ENCODE measurements around the gene ABCA7. TPM values are rescaled to one million over a fixed set of nuclear protein-coding genes. Genes with fewer than 3 reads are reported as not detected.
A peak's percentile ranks its signal among the peaks of the same experiment; 100 is the strongest.

The ABCA7 gene
- total and polyA plus RNA-seq, 2 of the 13 experiments (the other 11 are each of a cell fraction or from before 2014, with no cell fraction given): 4.4 to 32.4 TPM

GRCh38 chr19:1094978-1095701 lies 55.2 kb downstream of the ABCA7 start, which contains the start of gene POLR2E (continued):
- TF ChIP-seq KLF15 (CRISPR knock-in tag; IDR thresholded peaks at IDR 0.05; ENCODE audit: borderline replicate concordance) (no peak), ZNF674 (CRISPR knock-in tag; IDR thresholded peaks at IDR 0.05; ENCODE audit: low read depth) (no peak), ZNF430 (CRISPR knock-in tag; IDR thresholded peaks at IDR 0.05) (no peak), CENPT (CRISPR knock-in tag; IDR thresholded peaks at IDR 0.05; ENCODE audit: low read depth) (no peak), KDM6A (CRISPR knock-in tag; IDR thresholded peaks at IDR 0.05; ENCODE audit: low read depth) (no peak)
- TF ChIP-seq, protein P1, sequence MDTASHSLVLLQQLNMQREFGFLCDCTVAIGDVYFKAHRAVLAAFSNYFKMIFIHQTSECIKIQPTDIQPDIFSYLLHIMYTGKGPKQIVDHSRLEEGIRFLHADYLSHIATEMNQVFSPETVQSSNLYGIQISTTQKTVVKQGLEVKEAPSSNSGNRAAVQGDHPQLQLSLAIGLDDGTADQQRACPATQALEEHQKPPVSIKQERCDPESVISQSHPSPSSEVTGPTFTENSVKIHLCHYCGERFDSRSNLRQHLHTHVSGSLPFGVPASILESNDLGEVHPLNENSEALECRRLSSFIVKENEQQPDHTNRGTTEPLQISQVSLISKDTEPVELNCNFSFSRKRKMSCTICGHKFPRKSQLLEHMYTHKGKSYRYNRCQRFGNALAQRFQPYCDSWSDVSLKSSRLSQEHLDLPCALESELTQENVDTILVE (CRISPR knock-in tag; IDR thresholded peaks at IDR 0.05): peak; percentile 93

DNA sequence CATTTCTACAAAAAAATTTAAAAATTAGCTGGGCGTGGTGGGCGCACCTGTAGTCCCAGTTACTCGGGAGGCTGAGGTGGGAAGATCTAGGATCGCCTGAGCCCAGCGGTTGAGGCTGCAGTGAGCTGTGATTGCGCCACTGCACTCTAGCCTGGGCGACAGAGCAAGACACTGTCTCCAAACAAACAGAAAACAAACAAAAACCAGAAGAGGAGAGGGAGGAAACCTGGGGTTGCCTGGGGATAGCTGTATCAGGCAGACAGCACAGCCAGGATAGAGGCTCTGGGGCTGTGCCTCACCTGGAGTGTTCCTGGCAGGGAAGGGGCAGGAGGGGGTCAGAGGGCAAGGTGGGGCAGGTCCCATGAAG lies 57.9 kb downstream of the ABCA7 start:
- ChIA-PET CTCF (ENCODE audit: low intra/inter-chr PET ratio, low total read pairs) (no interaction called here), POLR2A (interaction anchor here (0.6 to 2.4 kb wide), 23 partner anchors 8 to 176 kb away, joined by 3 to 13 read pairs (median 5); partner anchors contain the start of genes ARHGAP45, CIRBP, CNN2 and RNU6-2)
- H3K27ac ChIP-seq (ENCODE audit: extremely low read length, insufficient read depth, low read length): peak overlapping the region; percentile 100
- FAIRE-seq (no peak), DNase-seq (ENCODE audit: low spot score) (peak; percentile 89), ATAC-seq (peak; percentile 55)
- peak overlapping the region; percentile 88 for H3K9ac ChIP-seq (ENCODE audit: insufficient read depth, low read depth, low read length)
- H3K79me2 ChIP-seq (ENCODE audit: insufficient read depth, low read length): peaks cover 24% of the 10 kb centered on the region
- 0 out of 5 replicates have a peak, but pooled peaks cover 0 to 4% of the 10 kb centered on the region in 2 experiments for H3K36me3 ChIP-seq (replicated peaks in 1 of 2; ENCODE audit: control insufficient read depth in 1 of 2, insufficient read depth in 2 of 2, low read length in 2 of 2)
- in situ Hi-C loops (cut with HindIII; ENCODE audit: extremely low pct_ligation_motif_present, low pct_unique_long_range_greater_than_20kb): no loop called here
- no peaks in the 10 kb centered on the region; a peak in 1 of 5 replicates for H3K27me3 ChIP-seq (ENCODE audit: control insufficient read depth in 1 of 2, insufficient read depth in 2 of 2, low read length in 2 of 2)
- peaks cover 15% of the 10 kb centered on the region for H4K20me1 ChIP-seq (ENCODE audit: insufficient read depth, low read length)
- BruUV-seq (replicated peaks): no TSS peak
- no peaks in the 10 kb centered on the region for H3K9me3 ChIP-seq (ENCODE audit: low read length)
- intact Hi-C loops (cut with micrococcal nuclease; ENCODE audit: unreplicated experiment): loop anchor here (5.0 kb wide), 1 partner anchor 615 kb away; no protein-coding TSS in a partner anchor
- H3K4me2 ChIP-seq (ENCODE audit: low read depth, low read length): peak overlapping the region; percentile 75
- under 1% methylated on average over 7 of the region's 7 CpGs for WGBS (ENCODE audit: low lambda C conversion rate)
- no peak overlapping the region for H2AFZ ChIP-seq (ENCODE audit: low read length)
- peaks cover 79% of the 10 kb centered on the region for H3K4me1 ChIP-seq (ENCODE audit: insufficient read depth, low read length)
- H3K4me3 ChIP-seq (replicated peaks in 1 of 3; ENCODE audit: insufficient read depth in 1 of 3, low read depth in 2 of 3, low read length in 3 of 3): peak overlapping the region; percentile 8 to 54 (median 16); a peak in 5 of 6 replicates
- TF ChIP-seq ZSCAN31 (CRISPR knock-in tag; IDR thresholded peaks at IDR 0.05; ENCODE audit: low read depth) (no peak), CCAR2 (optimal IDR thresholded peaks at IDR 0.05; ENCODE audit: low read depth, low read length) (no peak), ZNF263 (CRISPR knock-in tag; IDR thresholded peaks at IDR 0.05) (peak; percentile 77), GATAD2A (CRISPR knock-in tag; IDR thresholded peaks at IDR 0.05) (peak; percentile 75), KAT8 (CRISPR knock-in tag; IDR thresholded peaks at IDR 0.05) (peak; percentile 62), BHLHE40 (IDR thresholded peaks at IDR 0.05; ENCODE audit: low read length) (peak; percentile 33; the same call in 1 of the 2 replicates), ZNF747 (CRISPR knock-in tag; IDR thresholded peaks at IDR 0.05; ENCODE audit: borderline replicate concordance) (no peak), ZHX1 (CRISPR knock-in tag; IDR thresholded peaks at IDR 0.05; ENCODE audit: low read depth) (no peak), SOX13 (IDR thresholded peaks at IDR 0.05) (no peak), SOX13 (CRISPR knock-in tag; conservative IDR thresholded peaks at IDR 0.05 in 1 of 2, IDR thresholded peaks at IDR 0.05 in 1 of 2) (peak in 1 of 2 experiments; percentile 60; a peak in 3 of 4 replicates), NAIF1 (CRISPR knock-in tag; IDR thresholded peaks at IDR 0.05; ENCODE audit: borderline replicate concordance) (peak; percentile 78; the same call in 1 of the 2 replicates), ZNF678 (CRISPR knock-in tag; IDR thresholded peaks at IDR 0.05) (no peak), ZEB1 (IDR thresholded peaks at IDR 0.05; ENCODE audit: insufficient replicate concordance, low read depth) (peak; percentile 63), KDM6A (CRISPR knock-in tag; IDR thresholded peaks at IDR 0.05; ENCODE audit: low read depth) (peak; percentile 64)

Measured in HepG2 (cell line).